Measurements from ENCODE around the gene ARHGDIA. TPM values are rescaled to one million over a fixed set of nuclear protein-coding genes. Genes with fewer than 3 reads are reported as not detected.

ARHGDIA gene
- polyA plus RNA-seq, 4 donors = 166 to 199 (median 195) TPM

GRCh38 chr17:81828656-81829055 is 42.5 kb downstream of the ARHGDIA start:
- no peak for DNase-seq (ENCODE audit: low read depth in 4 of 4, low spot score in 3 of 4)

- DNase-seq (ENCODE audit: low read depth in 4 of 4, low spot score in 3 of 4) = no peak
These were observed 45.2 kb downstream of the ARHGDIA start for GRCh38 chr17:81825841-81826466.

GRCh38 chr17:81824595-81824994 is 46.5 kb downstream of the ARHGDIA start:
- DNase-seq (ENCODE audit: low read depth in 4 of 4, low spot score in 3 of 4) = no peak

GRCh38 chr17:81823820-81824550 is 47.2 kb downstream of the ARHGDIA start:
- DNase-seq (ENCODE audit: low read depth in 4 of 4, low spot score in 3 of 4) = no peak

GRCh38 chr17:81822996-81823819 is 47.9 kb downstream of the ARHGDIA start:
- no peak for DNase-seq (ENCODE audit: low read depth in 4 of 4, low spot score in 3 of 4)

GRCh38 chr17:81822312-81822637 is 48.9 kb downstream of the ARHGDIA start:
- DNase-seq (ENCODE audit: low read depth in 4 of 4, low spot score in 3 of 4) = no peak

- no peak for DNase-seq (ENCODE audit: low read depth in 4 of 4, low spot score in 3 of 4)
These were observed 49.4 kb downstream of the ARHGDIA start for GRCh38 chr17:81821603-81822311.

- no peak for DNase-seq (ENCODE audit: low read depth in 4 of 4, low spot score in 3 of 4)
These were observed 50.0 kb downstream of the ARHGDIA start for GRCh38 chr17:81821147-81821546.

GRCh38 chr17:81819708-81820107 is 51.4 kb downstream of the ARHGDIA start:
- DNase-seq (ENCODE audit: low read depth in 4 of 4, low spot score in 3 of 4) = no peak

GRCh38 chr17:81817758-81818147 is 53.4 kb downstream of the ARHGDIA start:
- no peak for DNase-seq (ENCODE audit: low read depth in 4 of 4, low spot score in 3 of 4)

Other genes with a start within 250 kb of the ARHGDIA start
- 10 to 100 TPM; 53.1 to 60.3 (median 57.2) TPM for gene NPLOC4, start 234.2 kb downstream of the ARHGDIA start, polyA plus RNA-seq (ENCODE audit: insufficient read length in 4 of 4)
- 1 to 10 TPM; 2.5 to 5.0 (median 2.9) TPM for gene TSPAN10, start 234.1 kb downstream of the ARHGDIA start, polyA plus RNA-seq (ENCODE audit: insufficient read length in 4 of 4)
- gene PDE6G, start 214.8 kb downstream of the ARHGDIA start, polyA plus RNA-seq (ENCODE audit: insufficient read length in 4 of 4) = 10 to 100 TPM; 10.3 to 17.5 (median 15.2) TPM
- 10 to 100 TPM; 10.4 to 24.0 (median 15.9) TPM for gene OXLD1, start 204.7 kb downstream of the ARHGDIA start, polyA plus RNA-seq (ENCODE audit: insufficient read length in 4 of 4)
- 10 to 100 TPM; 12.7 to 17.5 (median 14.1) TPM for gene CCDC137, start 204.6 kb downstream of the ARHGDIA start, polyA plus RNA-seq (ENCODE audit: insufficient read length in 4 of 4)
- gene ARL16, start 187.5 kb downstream of the ARHGDIA start, polyA plus RNA-seq (ENCODE audit: insufficient read length in 4 of 4) = 10 to 100 TPM; 36.9 to 49.1 (median 45.4) TPM
- gene HGS, start 187.3 kb downstream of the ARHGDIA start, polyA plus RNA-seq (ENCODE audit: insufficient read length in 4 of 4) = 100 to 1,000 TPM in 1 of 4 donors, 10 to 100 TPM in 3; 94.3 to 104 (median 98.0) TPM
- 10 to 100 TPM; 41.0 to 68.1 (median 43.5) TPM for gene MRPL12, start 168.0 kb downstream of the ARHGDIA start, polyA plus RNA-seq (ENCODE audit: insufficient read length in 4 of 4)
- 10 to 100 TPM; 12.5 to 23.3 (median 13.4) TPM for gene SLC25A10, start 159.1 kb downstream of the ARHGDIA start, polyA plus RNA-seq (ENCODE audit: insufficient read length in 4 of 4)
- 10 to 100 TPM in 3 of 4 donors, 1 to 10 TPM in 1; 8.4 to 15.5 (median 13.0) TPM for gene GCGR, start 67.2 kb downstream of the ARHGDIA start, polyA plus RNA-seq (ENCODE audit: insufficient read length in 4 of 4)
- gene MCRIP1, start 38.0 kb downstream of the ARHGDIA start, polyA plus RNA-seq (ENCODE audit: insufficient read length in 4 of 4) = 100 to 1,000 TPM in 1 of 4 donors, 10 to 100 TPM in 3; 75.3 to 135 (median 90.1) TPM
- under 1 TPM in 3 of 4 donors, not detected in 1; 0.18 to 0.36 (median 0.26) TPM for gene PPP1R27, start 36.3 kb downstream of the ARHGDIA start, polyA plus RNA-seq (ENCODE audit: insufficient read length in 4 of 4)
- gene P4HB, start 10.8 kb downstream of the ARHGDIA start, polyA plus RNA-seq (ENCODE audit: insufficient read length in 4 of 4) = 100 to 1,000 TPM; 407 to 439 (median 410) TPM
- gene ALYREF, start 20.2 kb upstream of the ARHGDIA start, polyA plus RNA-seq (ENCODE audit: insufficient read length in 4 of 4) = 10 to 100 TPM; 72.0 to 93.8 (median 79.3) TPM
- 100 to 1,000 TPM in 1 of 4 donors, 10 to 100 TPM in 3; 64.7 to 120 (median 81.9) TPM for gene ANAPC11, start 20.4 kb upstream of the ARHGDIA start, polyA plus RNA-seq (ENCODE audit: insufficient read length in 4 of 4)
- under 1 TPM; 0.32 to 1.00 (median 0.48) TPM for gene NPB, start 30.9 kb upstream of the ARHGDIA start, polyA plus RNA-seq (ENCODE audit: insufficient read length in 4 of 4)
- 10 to 100 TPM; 44.0 to 53.7 (median 46.6) TPM for gene PCYT2, start 40.1 kb upstream of the ARHGDIA start, polyA plus RNA-seq (ENCODE audit: insufficient read length in 4 of 4)
- 10 to 100 TPM; 11.4 to 15.0 (median 13.1) TPM for gene SIRT7, start 46.8 kb upstream of the ARHGDIA start, polyA plus RNA-seq (ENCODE audit: insufficient read length in 4 of 4)
- 10 to 100 TPM; 12.3 to 12.6 (median 12.3) TPM for gene MAFG, start 56.4 kb upstream of the ARHGDIA start, polyA plus RNA-seq (ENCODE audit: insufficient read length in 4 of 4)
- gene PYCR1, start 66.0 kb upstream of the ARHGDIA start, polyA plus RNA-seq (ENCODE audit: insufficient read length in 4 of 4) = 10 to 100 TPM; 26.9 to 39.2 (median 28.6) TPM
- under 1 TPM in 3 of 4 donors, not detected in 1; 0.08 to 0.14 (median 0.11) TPM for gene MYADML2, start 75.9 kb upstream of the ARHGDIA start, polyA plus RNA-seq (ENCODE audit: insufficient read length in 4 of 4)
- gene NOTUM, start 89.8 kb upstream of the ARHGDIA start, polyA plus RNA-seq (ENCODE audit: insufficient read length in 4 of 4) = 1 to 10 TPM; 1.7 to 3.7 (median 2.4) TPM
- gene ASPSCR1, start 106.3 kb upstream of the ARHGDIA start, polyA plus RNA-seq (ENCODE audit: insufficient read length in 4 of 4) = 10 to 100 TPM; 22.0 to 38.4 (median 24.1) TPM
- gene CENPX, start 151.5 kb upstream of the ARHGDIA start, polyA plus RNA-seq (ENCODE audit: insufficient read length in 4 of 4) = 10 to 100 TPM; 37.9 to 49.6 (median 41.8) TPM
- 10 to 100 TPM; 10.8 to 16.4 (median 11.9) TPM for gene LRRC45, start 152.0 kb upstream of the ARHGDIA start, polyA plus RNA-seq (ENCODE audit: insufficient read length in 4 of 4)
- gene RAC3, start 160.3 kb upstream of the ARHGDIA start, polyA plus RNA-seq (ENCODE audit: insufficient read length in 4 of 4) = 10 to 100 TPM in 3 of 4 donors, 1 to 10 TPM in 1; 10.0 to 17.7 (median 12.1) TPM
- 100 to 1,000 TPM in 1 of 4 donors, 10 to 100 TPM in 3; 75.7 to 111 (median 91.6) TPM for gene DCXR, start 166.4 kb upstream of the ARHGDIA start, polyA plus RNA-seq (ENCODE audit: insufficient read length in 4 of 4)
- 10 to 100 TPM; 39.7 to 59.1 (median 47.5) TPM for gene RFNG, start 180.5 kb upstream of the ARHGDIA start, polyA plus RNA-seq (ENCODE audit: insufficient read length in 4 of 4)
- gene GPS1, start 180.6 kb upstream of the ARHGDIA start, polyA plus RNA-seq (ENCODE audit: insufficient read length in 4 of 4) = 100 to 1,000 TPM; 107 to 145 (median 110) TPM
- gene DUS1L, start 194.5 kb upstream of the ARHGDIA start, polyA plus RNA-seq (ENCODE audit: insufficient read length in 4 of 4) = 10 to 100 TPM; 78.2 to 94.1 (median 79.1) TPM
- 10 to 100 TPM; 30.0 to 52.8 (median 37.3) TPM for gene FASN, start 226.9 kb upstream of the ARHGDIA start, polyA plus RNA-seq (ENCODE audit: insufficient read length in 4 of 4)